Measurements from ENCODE around the gene ITPR2. TPM values are rescaled to one million over a fixed set of nuclear protein-coding genes. Genes with fewer than 3 reads are reported as not detected.

Gene ITPR2
- total RNA-seq, 1 donor from 2014 or later: 12.5 TPM

DNA sequence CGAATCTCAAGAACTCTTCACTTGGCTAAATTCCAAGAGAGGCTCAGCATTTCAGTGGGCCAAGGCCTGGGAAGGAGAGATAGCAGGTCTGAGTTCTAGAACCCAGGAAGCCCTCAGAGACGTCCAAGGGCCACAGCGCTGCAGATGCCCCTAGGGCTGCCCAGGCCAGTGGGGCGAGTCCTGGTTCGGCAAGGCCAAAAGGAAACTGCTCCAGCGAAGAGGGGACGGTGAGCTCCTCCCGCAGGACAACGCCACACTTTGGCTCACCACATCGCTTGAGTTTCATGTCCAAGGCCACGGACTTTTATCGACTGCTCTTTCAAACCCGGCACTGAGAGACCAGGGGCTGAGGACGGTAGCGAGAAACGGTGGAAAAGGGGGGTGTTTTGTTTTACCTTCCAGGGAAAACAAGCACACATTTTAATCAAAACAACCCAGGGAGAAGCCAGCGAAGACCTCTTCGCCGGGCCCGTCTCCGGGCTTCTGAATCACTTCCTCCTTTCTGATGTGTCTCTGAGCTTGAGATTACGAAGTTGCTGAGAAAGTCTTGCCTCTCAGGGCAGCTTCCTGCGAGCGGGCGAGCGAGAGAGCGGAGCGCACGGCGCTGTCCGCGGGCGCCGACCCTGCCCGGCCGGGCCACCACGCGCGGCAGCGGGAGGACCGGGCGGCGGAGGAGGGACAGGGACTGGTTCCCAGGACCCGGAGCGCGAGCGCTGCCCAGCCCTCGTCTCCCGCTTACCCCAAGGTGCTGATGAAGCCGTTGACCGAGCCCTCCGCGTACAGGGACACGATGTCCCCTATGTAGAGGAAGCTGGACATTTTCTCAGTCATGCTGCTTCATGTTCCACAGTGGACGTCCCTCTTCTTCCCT, 808 bp downstream of the ITPR2 start:
- TF ChIP-seq, protein P1, sequence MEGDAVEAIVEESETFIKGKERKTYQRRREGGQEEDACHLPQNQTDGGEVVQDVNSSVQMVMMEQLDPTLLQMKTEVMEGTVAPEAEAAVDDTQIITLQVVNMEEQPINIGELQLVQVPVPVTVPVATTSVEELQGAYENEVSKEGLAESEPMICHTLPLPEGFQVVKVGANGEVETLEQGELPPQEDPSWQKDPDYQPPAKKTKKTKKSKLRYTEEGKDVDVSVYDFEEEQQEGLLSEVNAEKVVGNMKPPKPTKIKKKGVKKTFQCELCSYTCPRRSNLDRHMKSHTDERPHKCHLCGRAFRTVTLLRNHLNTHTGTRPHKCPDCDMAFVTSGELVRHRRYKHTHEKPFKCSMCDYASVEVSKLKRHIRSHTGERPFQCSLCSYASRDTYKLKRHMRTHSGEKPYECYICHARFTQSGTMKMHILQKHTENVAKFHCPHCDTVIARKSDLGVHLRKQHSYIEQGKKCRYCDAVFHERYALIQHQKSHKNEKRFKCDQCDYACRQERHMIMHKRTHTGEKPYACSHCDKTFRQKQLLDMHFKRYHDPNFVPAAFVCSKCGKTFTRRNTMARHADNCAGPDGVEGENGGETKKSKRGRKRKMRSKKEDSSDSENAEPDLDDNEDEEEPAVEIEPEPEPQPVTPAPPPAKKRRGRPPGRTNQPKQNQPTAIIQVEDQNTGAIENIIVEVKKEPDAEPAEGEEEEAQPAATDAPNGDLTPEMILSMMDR (IDR thresholded peaks at IDR 0.05): no peak
- H3K4me3 ChIP-seq: peak overlapping the region; percentile 88 to 94
- H3K27me3 ChIP-seq: no peaks in the 10 kb centered on the region
- intact Hi-C loops (cut with DNase I): loop anchor here (5.0 kb wide), 5 partner anchors 45 to 710 kb away; partner anchors contain the start of genes FGFR1OP2, INTS13 and MED21
- peak in 1 of 2 donors; percentile 83 for DNase-seq (ENCODE audit: low spot score in 2 of 2)
- H3K4me1 ChIP-seq: peaks cover 0 to 8% of the 10 kb centered on the region in 2 donors
- peak overlapping the region; percentile 90 to 97 for H3K27ac ChIP-seq
- no peaks in the 10 kb centered on the region for H3K36me3 ChIP-seq
- H3K9me3 ChIP-seq: no peaks in the 10 kb centered on the region

DNA sequence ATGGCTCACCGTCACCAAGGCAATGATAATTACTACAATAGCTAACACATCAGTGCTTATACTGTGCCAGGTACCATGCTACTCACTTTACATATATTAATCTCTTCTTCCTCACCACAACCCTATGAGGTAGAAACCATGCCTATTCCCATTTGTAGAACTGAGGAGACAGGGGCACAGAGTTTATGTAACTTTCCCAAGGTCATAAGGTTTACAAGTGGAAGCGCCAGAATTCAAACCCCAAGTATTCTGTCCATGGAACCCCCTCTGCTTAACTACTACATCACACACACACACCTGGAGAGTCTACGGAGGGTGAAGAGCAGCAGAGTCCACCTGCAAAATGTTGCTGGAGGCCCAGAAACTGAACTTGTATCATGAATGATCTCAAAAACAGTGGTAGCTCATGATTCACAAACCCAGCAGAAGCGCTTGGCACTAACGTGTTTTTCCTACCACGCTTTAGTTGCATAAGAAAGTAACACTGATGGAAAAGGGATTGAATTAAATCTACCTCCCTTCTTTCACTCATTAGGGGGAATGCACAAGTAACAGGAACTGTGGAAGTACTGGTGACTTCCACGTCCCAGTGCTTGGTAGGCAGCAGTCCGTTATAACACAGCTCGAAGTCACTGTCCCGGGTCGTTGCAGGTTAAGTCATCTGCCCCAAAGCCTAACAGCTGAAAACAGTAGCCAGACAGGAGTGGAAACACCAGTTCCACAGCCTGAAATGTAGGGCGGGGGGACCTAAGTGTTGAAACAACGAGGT, 2.0 kb downstream of the ITPR2 start:
- Histone ChIP-seq H3K27me3 (no peaks in the 10 kb centered on the region), H3K9me3 (no peaks in the 10 kb centered on the region), H3K27ac (no peak overlapping the region), H3K4me3 (peak overlapping the region; percentile 10 to 43), H3K4me1 (peaks cover 0 to 8% of the 10 kb centered on the region in 2 donors), H3K36me3 (no peaks in the 10 kb centered on the region)
- TF ChIP-seq, protein P1 (IDR thresholded peaks at IDR 0.05): no peak
- intact Hi-C loops (cut with DNase I): loop anchor here (5.0 kb wide), 5 partner anchors 44 to 709 kb away; partner anchors contain the start of genes FGFR1OP2, INTS13 and MED21
- no peak for DNase-seq (ENCODE audit: low spot score in 2 of 2)

DNA sequence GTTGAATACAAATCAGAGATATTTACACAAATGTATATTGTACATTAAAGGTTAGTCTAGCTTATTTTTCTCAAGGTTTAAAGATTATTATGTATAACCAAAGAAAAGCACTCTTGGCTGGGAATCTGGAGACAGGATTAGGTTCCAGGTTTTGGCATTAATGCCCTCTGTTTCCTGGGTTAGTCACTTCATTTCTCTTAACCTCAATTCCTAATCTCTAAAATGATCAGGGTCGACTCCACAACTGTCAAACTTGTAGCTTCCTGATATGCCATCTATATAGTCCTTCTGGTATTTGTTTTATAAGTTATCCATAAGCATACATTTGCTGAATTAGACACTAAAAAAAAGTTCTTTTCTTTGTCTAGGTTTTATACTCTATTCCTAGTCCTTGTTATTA, 2.6 kb downstream of the ITPR2 start:
- Histone ChIP-seq H3K9me3 (no peaks in the 10 kb centered on the region), H3K36me3 (no peaks in the 10 kb centered on the region), H3K27ac (no peak overlapping the region), H3K4me1 (peaks cover 0 to 8% of the 10 kb centered on the region in 2 donors), H3K4me3 (peak overlapping the region; percentile 10 to 43), H3K27me3 (no peaks in the 10 kb centered on the region)
- TF ChIP-seq, protein P1 (IDR thresholded peaks at IDR 0.05): no peak
- intact Hi-C loops (cut with DNase I): loop anchor here (5.0 kb wide), 5 partner anchors 43 to 708 kb away; partner anchors contain the start of genes FGFR1OP2, INTS13 and MED21
- DNase-seq (ENCODE audit: low spot score in 2 of 2): no peak

DNA sequence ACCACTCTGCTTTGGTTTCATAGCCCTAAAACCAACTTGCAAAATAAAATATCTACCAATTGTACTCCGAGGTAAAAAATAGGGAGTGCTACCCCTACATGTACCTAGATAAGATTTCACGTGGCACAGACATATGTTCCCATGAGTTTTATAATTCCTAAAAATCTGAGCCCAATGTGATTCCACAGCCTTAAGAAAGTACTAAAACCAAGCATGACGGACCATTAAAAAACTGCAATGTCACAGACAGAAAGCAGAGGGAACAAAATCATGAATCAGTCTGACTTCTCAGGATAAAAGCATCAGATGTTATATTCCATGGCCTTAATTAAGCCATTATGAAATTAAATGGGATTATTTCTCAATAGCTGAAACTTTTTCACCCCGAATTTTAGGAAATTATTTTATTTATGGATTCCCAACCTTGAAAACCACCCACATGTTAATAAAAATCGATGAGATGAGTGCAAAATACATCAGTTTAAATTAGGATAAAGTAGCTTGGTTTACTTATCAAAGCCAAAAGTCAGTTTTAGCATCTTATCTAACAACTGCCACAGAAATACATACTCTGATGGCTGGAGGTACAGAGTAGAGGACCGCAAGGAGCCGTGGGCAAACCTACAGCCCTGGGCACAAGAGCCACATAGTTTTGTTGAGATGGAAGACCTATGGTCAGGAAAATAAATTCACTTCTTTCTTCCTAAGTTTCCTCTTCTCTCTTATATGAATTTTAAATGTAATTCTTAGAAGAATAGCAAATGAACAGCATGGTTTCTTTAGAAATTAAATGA, 4.5 kb downstream of the ITPR2 start:
- no peaks in the 10 kb centered on the region for H3K9me3 ChIP-seq
- intact Hi-C loops (cut with DNase I): no loop called here
- H3K4me1 ChIP-seq: peaks cover 0 to 8% of the 10 kb centered on the region in 2 donors
- DNase-seq (ENCODE audit: low spot score in 2 of 2): no peak
- H3K4me3 ChIP-seq: no peak overlapping the region
- H3K27ac ChIP-seq: no peak overlapping the region
- H3K36me3 ChIP-seq: no peaks in the 10 kb centered on the region
- TF ChIP-seq, protein P1 (IDR thresholded peaks at IDR 0.05): no peak
- H3K27me3 ChIP-seq: no peaks in the 10 kb centered on the region

DNA sequence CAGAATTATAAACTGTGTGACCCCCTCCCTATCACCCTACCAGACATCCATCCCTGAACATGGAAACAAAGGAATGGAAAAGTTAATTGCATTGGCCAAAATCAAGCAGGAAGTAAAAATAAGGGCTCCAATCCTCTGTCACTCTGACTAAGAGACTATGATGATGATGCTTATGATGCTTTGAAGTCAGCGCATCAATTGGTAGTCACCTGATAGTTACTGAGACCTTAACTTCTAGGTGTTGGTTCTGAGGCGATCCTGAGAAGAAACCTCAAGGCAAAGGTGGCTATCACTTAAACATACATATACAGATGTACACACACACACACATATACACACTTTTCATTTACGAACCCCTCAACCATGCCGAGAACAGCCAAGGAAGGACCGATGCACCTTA, 6.6 kb downstream of the ITPR2 start:
- TF ChIP-seq, protein P1 (IDR thresholded peaks at IDR 0.05): no peak
- no peaks in the 10 kb centered on the region for H3K27me3 ChIP-seq
- no peak overlapping the region for H3K27ac ChIP-seq
- no peaks in the 10 kb centered on the region for H3K9me3 ChIP-seq
- H3K36me3 ChIP-seq: no peaks in the 10 kb centered on the region
- H3K4me1 ChIP-seq: peaks cover 0 to 8% of the 10 kb centered on the region in 2 donors
- intact Hi-C loops (cut with DNase I): no loop called here
- no peak overlapping the region for H3K4me3 ChIP-seq
- no peak for DNase-seq (ENCODE audit: low spot score in 2 of 2)

All from ascending aorta (tissue), 2 donors.